ENCODE measurements around the gene KRTAP12-4.
"Not testable (repeated sequence)": the region's sequence is repeated elsewhere in the genome, so short reads cannot be mapped to it uniquely, and the experiment has no call there.

The KRTAP12-4 gene

DNA sequence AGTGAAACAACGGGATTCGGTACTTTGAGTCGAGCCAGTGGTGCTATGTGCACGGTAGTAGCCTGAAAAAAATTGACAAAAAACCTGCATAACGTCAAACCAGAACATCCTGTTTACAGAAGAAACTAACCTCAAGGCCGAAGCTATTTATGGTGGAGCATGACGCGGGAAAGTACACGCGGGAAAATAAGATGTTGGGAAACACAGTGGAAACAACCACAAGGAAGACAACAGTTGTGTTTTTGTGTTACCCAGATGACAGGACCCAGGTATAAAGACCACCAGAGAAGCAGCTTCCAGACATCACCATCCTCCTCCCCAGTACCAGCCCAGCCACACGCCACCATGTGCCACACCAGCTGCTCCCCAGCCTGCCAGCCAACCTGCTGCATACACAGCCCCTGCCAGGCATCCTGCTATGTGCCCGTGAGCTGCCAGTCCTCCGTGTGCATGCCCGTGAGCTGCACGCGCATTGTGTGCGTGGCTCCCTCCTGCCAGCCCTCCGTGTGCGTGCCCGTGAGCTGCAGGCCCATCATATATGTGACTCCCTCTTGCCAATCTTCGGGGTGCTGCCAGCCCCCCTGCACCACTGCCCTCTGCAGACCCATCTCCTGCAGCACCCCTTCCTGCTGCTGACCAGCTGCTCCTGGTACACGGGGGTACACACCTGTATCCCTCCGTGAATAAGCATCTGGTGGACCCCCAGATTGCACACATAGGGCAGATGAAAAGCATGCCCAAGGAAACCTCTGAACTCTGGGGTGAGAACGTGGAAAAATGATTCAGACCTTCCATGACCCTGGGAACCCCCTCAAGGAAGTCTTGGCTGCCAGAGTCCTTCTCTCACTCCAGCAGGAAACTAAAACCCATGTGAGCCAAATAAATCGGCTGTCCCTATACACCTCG, 3.4 kb upstream of the KRTAP12-4 start, which contains the start of gene KRTAP12-3:
TSS of gene KRTAP12-3 (plus strand) at position 298 of the 906 bp plus-strand sequence. CDS start at position 346, 48 bp downstream.
- no peak for TF ChIP-seq JUND (IDR thresholded peaks at IDR 0.05; ENCODE audit: low read depth)
- no peak for DNase-seq (ENCODE audit: low read depth in 1 of 2, low spot score in 1 of 2)
- in situ Hi-C loops (cut with HindIII; ENCODE audit: low pct_unique_long_range_greater_than_20kb, low sequenced_read_pairs): no loop called here

DNA sequence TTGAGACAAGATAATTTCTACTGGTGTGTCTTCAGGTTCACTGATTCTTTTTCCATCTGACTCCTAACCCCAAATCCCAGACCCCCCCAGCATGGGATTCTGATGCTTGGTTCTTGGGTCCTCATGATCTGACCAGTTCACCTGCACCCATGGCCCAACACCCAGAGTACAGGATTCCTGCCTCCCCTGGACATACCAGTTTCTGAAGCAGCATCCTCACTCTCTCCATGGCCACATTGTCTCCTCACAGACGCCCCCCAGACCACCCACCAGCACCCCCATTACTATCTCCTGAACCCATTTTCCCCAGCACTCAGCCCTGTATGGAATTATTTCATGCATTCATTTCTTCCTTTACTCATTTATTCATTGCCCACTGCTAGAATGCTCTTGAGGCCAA, 2.4 kb upstream of the KRTAP12-4 start:
- in situ Hi-C loops (cut with HindIII; ENCODE audit: low pct_unique_long_range_greater_than_20kb, low sequenced_read_pairs): no loop called here
- DNase-seq (ENCODE audit: low read depth in 1 of 2, low spot score in 1 of 2): no peak
- no peak for TF ChIP-seq JUND (IDR thresholded peaks at IDR 0.05; ENCODE audit: low read depth)

DNA sequence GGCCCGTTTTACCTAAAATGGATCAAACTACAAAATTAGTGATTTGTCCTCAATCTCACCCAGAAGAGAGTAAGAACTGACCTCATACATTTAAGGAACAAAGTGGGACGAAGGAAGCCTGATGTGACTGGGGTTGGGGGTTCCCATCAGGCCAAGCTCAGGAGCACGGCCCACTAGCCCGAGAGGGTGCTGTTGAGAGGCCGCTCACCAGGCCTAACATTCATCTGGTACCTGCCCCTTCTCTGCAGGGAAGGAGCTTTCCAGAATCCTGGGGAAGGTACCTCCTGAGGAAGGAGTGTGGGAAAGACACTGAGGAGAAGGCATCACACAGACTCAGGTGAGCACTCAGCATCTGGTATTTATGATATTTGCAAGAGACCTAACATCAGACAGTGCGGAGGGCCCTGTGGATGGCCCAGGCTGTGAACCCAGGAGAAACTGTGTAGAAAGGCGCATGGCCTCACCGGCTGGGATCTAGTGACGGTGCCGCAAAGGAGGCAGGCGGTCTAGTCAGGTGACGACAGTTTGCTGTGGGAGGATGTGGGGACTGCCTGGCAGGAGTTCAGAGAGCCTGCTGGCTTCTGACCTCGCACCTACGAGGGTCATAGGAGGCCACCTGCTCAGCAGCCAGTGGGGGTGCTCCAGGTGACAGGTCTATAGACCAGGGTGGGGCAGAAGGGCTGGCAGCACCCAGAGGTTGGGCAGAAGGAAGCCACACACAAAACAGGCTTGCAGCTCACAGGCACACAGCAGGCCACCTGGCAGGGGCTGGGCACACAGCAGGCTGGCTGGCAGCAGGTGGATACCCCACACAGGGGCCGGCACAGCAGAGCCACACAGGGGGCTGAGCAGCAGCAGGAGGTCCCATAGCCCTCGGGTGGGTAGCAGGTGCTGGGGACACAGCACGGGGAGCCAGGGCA, 543 bp downstream of the KRTAP12-4 start:
- TF ChIP-seq JUND (IDR thresholded peaks at IDR 0.05; ENCODE audit: low read depth): no peak
- in situ Hi-C loops (cut with HindIII; ENCODE audit: low pct_unique_long_range_greater_than_20kb, low sequenced_read_pairs): no loop called here
- no peak for DNase-seq (ENCODE audit: low read depth in 1 of 2, low spot score in 1 of 2)

DNA sequence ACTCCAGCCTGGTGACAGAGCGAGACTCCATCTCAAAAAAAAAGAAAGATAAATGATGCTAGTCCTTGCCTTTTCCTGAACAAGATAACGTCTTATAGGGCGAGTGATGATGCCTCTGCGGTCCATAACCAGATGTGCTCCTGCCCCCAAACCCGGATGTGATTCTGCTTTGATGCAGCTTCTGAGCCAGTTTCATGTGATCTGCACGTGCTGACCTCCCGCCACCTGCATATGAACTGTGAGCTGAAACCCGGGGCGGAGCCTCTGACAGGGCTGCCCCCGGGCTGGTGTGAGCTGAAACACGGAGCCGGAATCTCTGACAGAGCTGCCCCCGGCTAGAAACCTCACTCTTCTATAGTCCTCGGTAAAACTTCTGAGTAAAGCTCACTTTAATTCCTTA, 1.3 kb downstream of the KRTAP12-4 start:
- no peak for DNase-seq (ENCODE audit: low read depth in 1 of 2, low spot score in 1 of 2)
- no peak for TF ChIP-seq JUND (IDR thresholded peaks at IDR 0.05; ENCODE audit: low read depth)
- in situ Hi-C loops (cut with HindIII; ENCODE audit: low pct_unique_long_range_greater_than_20kb, low sequenced_read_pairs): no loop called here

- DNase-seq (ENCODE audit: low read depth in 1 of 2, low spot score in 1 of 2): no peak
- in situ Hi-C loops (cut with HindIII; ENCODE audit: low pct_unique_long_range_greater_than_20kb, low sequenced_read_pairs): no loop called here
- TF ChIP-seq JUND (IDR thresholded peaks at IDR 0.05; ENCODE audit: low read depth): no peak
Measured at GRCh38 chr21:44650973-44651675, 3.3 kb downstream of the KRTAP12-4 start.

DNA sequence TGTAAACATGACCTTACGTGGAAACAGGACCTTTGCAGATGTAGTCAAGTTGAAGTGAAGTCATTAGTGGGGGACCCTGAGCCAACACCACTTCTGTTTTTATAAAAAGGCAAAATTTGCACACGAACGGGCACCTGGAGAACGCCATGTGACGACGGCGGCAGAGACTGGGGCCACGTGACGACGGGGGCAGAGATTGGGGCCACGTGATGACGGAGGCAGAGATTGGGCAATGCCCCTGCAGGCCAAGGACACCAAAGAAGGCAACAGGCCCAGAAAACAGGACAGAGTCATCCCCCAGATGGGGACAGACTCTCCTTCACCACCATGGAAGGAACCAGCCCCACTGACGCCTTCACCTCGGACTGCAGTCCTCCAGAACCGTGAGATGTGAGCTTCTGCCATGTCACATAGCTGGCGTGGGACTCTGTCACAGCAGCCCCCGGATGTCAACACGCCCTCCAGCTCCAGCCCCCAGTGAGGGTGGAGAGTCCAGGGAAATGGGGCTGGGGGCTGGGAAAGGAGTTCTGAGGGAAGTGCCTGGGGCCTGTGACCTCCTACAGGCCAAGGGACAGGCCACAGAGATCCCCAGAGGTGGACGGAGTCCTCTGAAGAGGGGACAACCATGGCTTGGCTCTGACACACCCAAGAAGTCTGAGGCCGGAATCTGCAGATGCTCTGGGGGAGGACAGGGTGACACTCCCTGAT, 4.0 kb downstream of the KRTAP12-4 start:
- no peak for DNase-seq (ENCODE audit: low read depth in 1 of 2, low spot score in 1 of 2)
- in situ Hi-C loops (cut with HindIII; ENCODE audit: low pct_unique_long_range_greater_than_20kb, low sequenced_read_pairs): no loop called here
- no peak for TF ChIP-seq JUND (IDR thresholded peaks at IDR 0.05; ENCODE audit: low read depth)

- TF ChIP-seq JUND (IDR thresholded peaks at IDR 0.05; ENCODE audit: low read depth): no peak
- in situ Hi-C loops (cut with HindIII; ENCODE audit: low pct_unique_long_range_greater_than_20kb, low sequenced_read_pairs): no loop called here
- DNase-seq (ENCODE audit: low read depth in 1 of 2, low spot score in 1 of 2): no peak
Measured at GRCh38 chr21:44649521-44650100, 4.8 kb downstream of the KRTAP12-4 start.

DNA sequence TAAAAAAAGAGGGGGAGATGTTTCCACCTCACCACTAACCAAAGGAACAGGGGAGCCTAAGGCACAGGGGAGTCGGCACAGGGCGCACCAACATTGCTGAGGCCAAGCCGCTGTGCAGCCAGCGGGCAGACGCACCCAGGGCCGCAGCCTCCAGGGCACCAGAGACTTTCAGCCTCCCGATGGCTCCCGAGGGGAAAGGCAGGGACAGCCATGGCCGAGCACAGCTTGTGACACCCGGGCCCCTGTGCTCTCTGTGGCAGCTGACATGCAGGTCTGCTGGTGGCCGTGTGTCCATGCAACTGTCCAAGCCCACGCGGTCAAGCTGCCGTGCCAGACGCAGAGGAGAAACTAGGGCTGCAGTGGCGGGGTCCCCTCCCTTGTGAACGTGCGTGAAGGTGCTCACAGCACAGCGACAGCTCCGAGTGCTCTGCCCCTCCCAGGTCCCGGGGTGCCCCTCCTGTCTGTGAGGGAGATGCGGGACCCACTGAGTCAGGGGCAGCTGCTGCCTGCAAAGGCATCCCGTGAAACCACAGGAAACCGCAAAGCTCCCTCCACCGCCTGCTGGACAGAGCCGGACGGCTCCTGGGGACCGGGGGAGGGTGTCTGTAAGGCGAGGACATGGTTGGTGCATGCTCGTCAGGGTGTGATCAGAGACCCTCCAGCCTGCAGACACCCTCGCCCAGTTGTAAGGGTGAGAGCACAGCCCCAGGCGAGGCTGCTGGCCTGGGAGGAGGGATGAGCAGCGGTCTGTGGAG, 5.7 kb downstream of the KRTAP12-4 start:
- in situ Hi-C loops (cut with HindIII; ENCODE audit: low pct_unique_long_range_greater_than_20kb, low sequenced_read_pairs): no loop called here
- no peak for TF ChIP-seq JUND (IDR thresholded peaks at IDR 0.05; ENCODE audit: low read depth)
- DNase-seq (ENCODE audit: low read depth in 1 of 2, low spot score in 1 of 2): no peak

DNA sequence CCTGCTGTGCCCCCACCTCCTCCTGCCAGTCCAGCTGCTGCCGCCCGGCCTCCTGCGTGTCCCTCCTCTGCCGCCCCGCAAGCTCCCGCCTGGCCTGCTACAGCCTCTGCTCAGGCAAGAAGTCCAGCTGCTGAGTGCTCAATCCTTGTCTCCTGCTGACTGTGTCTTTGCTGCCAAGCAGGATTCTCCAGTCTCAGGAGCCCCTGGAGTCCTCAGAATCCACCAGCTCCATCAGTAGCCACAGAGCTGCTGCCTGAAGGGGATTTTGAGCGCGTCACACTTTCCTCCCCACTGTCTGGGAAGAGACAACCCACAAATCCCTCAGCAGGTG, 7.3 kb downstream of the KRTAP12-4 start:
- no peak for TF ChIP-seq JUND (IDR thresholded peaks at IDR 0.05; ENCODE audit: low read depth)
- DNase-seq (ENCODE audit: low read depth in 1 of 2, low spot score in 1 of 2): peak in 1 of 2 experiments; percentile 32
- in situ Hi-C loops (cut with HindIII; ENCODE audit: low pct_unique_long_range_greater_than_20kb, low sequenced_read_pairs): no loop called here

- in situ Hi-C loops (cut with HindIII; ENCODE audit: low pct_unique_long_range_greater_than_20kb, low sequenced_read_pairs); DNase-seq (ENCODE audit: low read depth in 1 of 2, low spot score in 1 of 2): not testable (repeated sequence)
Measured at GRCh38 chr21:44646366-44647221, 7.9 kb downstream of the KRTAP12-4 start, which contains the start of gene KRTAP10-11. TSS of gene KRTAP10-11 (plus strand) at chr21:44646414. CDS start at chr21:44646459, 45 bp downstream.

Measured in T47D (cell line).